ENCODE results near the gene DLK2. TPM values are rescaled to one million over a fixed set of nuclear protein-coding genes. Genes with fewer than 3 reads are reported as not detected.
A peak's percentile ranks its signal among the peaks of the same experiment; 100 is the strongest.

The DLK2 gene
- total RNA-seq, 1 experiment from 2014 or later = 0.59 TPM

GRCh38 chr6:43435682-43436437 lies 19.5 kb downstream of the DLK2 start:
- Mint-ChIP-seq H3K4me3 (ENCODE audit: low read depth, unreplicated experiment) (peak overlapping the region; percentile 25), H3K27me3 (ENCODE audit: unreplicated experiment) (no peaks in the 10 kb centered on the region), H3K27ac (ENCODE audit: unreplicated experiment) (peak overlapping the region; percentile 81), H3K4me1 (ENCODE audit: low read depth, unreplicated experiment) (peaks cover 34% of the 10 kb centered on the region), H3K36me3 (ENCODE audit: insufficient read depth, unreplicated experiment) (peaks cover 48% of the 10 kb centered on the region), H3K9me3 (ENCODE audit: low read depth, unreplicated experiment) (no peaks in the 10 kb centered on the region)
- no peak for TF ChIP-seq CTCF (IDR thresholded peaks at IDR 0.05; ENCODE audit: unreplicated experiment)
- CTCF ChIA-PET = interaction anchor here (0.6 to 1.4 kb wide), 3 partner anchors 9 to 49 kb away, joined by 3 to 7 read pairs (median 4); partner anchors contain the start of gene ABCC10
- intact Hi-C loops (cut with micrococcal nuclease; ENCODE audit: unreplicated experiment) = loop anchor here (2.0 kb wide), 1 partner anchor 61 kb away; no protein-coding TSS in a partner anchor
- no TSS peak for BruUV-seq (replicated peaks)
- DNase-seq = no peak

GRCh38 chr6:43434943-43435342 lies 20.4 kb downstream of the DLK2 start:
- CTCF ChIA-PET = interaction anchor here (0.6 kb wide), 2 partner anchors 95 to 1437 kb away, joined by 3 to 4 read pairs; no protein-coding TSS in a partner anchor
- Mint-ChIP-seq H3K36me3 (ENCODE audit: insufficient read depth, unreplicated experiment) (peaks cover 42% of the 10 kb centered on the region), H3K4me1 (ENCODE audit: low read depth, unreplicated experiment) (peaks cover 34% of the 10 kb centered on the region), H3K27ac (ENCODE audit: unreplicated experiment) (no peak overlapping the region), H3K4me3 (ENCODE audit: low read depth, unreplicated experiment) (no peak overlapping the region), H3K9me3 (ENCODE audit: low read depth, unreplicated experiment) (no peaks in the 10 kb centered on the region), H3K27me3 (ENCODE audit: unreplicated experiment) (no peaks in the 10 kb centered on the region)
- no peak for TF ChIP-seq CTCF (IDR thresholded peaks at IDR 0.05; ENCODE audit: unreplicated experiment)
- DNase-seq = no peak
- BruUV-seq (replicated peaks) = no TSS peak
- intact Hi-C loops (cut with micrococcal nuclease; ENCODE audit: unreplicated experiment) = no loop called here

GRCh38 chr6:43434001-43434840 lies 21.1 kb downstream of the DLK2 start:
- Mint-ChIP-seq H3K9me3 (ENCODE audit: low read depth, unreplicated experiment) (no peaks in the 10 kb centered on the region), H3K4me1 (ENCODE audit: low read depth, unreplicated experiment) (peaks cover 36% of the 10 kb centered on the region), H3K36me3 (ENCODE audit: insufficient read depth, unreplicated experiment) (peaks cover 37% of the 10 kb centered on the region), H3K4me3 (ENCODE audit: low read depth, unreplicated experiment) (no peak overlapping the region), H3K27ac (ENCODE audit: unreplicated experiment) (no peak overlapping the region), H3K27me3 (ENCODE audit: unreplicated experiment) (no peaks in the 10 kb centered on the region)
- CTCF ChIA-PET = interaction anchor here (0.6 to 1.2 kb wide), 4 partner anchors 24 to 1436 kb away, joined by 3 to 5 read pairs (median 4); no protein-coding TSS in a partner anchor
- TF ChIP-seq CTCF (IDR thresholded peaks at IDR 0.05; ENCODE audit: unreplicated experiment) = no peak
- BruUV-seq (replicated peaks) = no TSS peak
- no peak for DNase-seq
- intact Hi-C loops (cut with micrococcal nuclease; ENCODE audit: unreplicated experiment) = no loop called here

- H3K27me3 Mint-ChIP-seq (ENCODE audit: unreplicated experiment) = no peaks in the 10 kb centered on the region
- H3K4me3 Mint-ChIP-seq (ENCODE audit: low read depth, unreplicated experiment) = no peak overlapping the region
- intact Hi-C loops (cut with micrococcal nuclease; ENCODE audit: unreplicated experiment) = no loop called here
- peaks cover 46% of the 10 kb centered on the region for H3K4me1 Mint-ChIP-seq (ENCODE audit: low read depth, unreplicated experiment)
- no peak for TF ChIP-seq CTCF (IDR thresholded peaks at IDR 0.05; ENCODE audit: unreplicated experiment)
- H3K36me3 Mint-ChIP-seq (ENCODE audit: insufficient read depth, unreplicated experiment) = peaks cover 35% of the 10 kb centered on the region
- no peak for DNase-seq
- H3K9me3 Mint-ChIP-seq (ENCODE audit: low read depth, unreplicated experiment) = no peaks in the 10 kb centered on the region
- CTCF ChIA-PET = interaction anchor here (0.6 kb wide), 1 partner anchor 25 kb away, joined by 5 read pairs; no protein-coding TSS in a partner anchor
- no peak overlapping the region for H3K27ac Mint-ChIP-seq (ENCODE audit: unreplicated experiment)
- no TSS peak for BruUV-seq (replicated peaks)
Observed at GRCh38 chr6:43433148-43433547, 22.2 kb downstream of the DLK2 start.
